Loucy (cell line): ENCODE measurements around the gene RITA1.

Experiments used
- H2AFZ ChIP-seq: fragments of 200-600 bp; sonication (generic); 2 replicates; pipeline ENCODE4 v1.6.0; 2016; ENCODE audit warnings: antibody characterized with exemption, mild to moderate bottlenecking, low read length, moderate library complexity
- H3F3A ChIP-seq: fragments of 200-600 bp; 2 replicates; pipeline ENCODE4 v1.6.0; 2016; ENCODE audit warnings: antibody characterized with exemption, low read depth, mild to moderate bottlenecking
- H3K27me3 ChIP-seq: fragments of 200-600 bp; sonication (generic); 2 replicates; pipeline ENCODE4 v1.6.1; 2014; ENCODE audit warnings: low read length, mild to moderate bottlenecking; ENCODE audit not compliant: insufficient read depth, poor library complexity, severe bottlenecking
- H3K36me3 ChIP-seq: fragments of 200-600 bp; sonication (generic); 2 replicates; pipeline ENCODE4 v1.6.1; 2016; ENCODE audit warnings: low read length; ENCODE audit not compliant: insufficient read depth
- H3K4me1 ChIP-seq: fragments of 200-600 bp; sonication (generic); 2 replicates; pipeline ENCODE4 v1.5.1; 2014; ENCODE audit warnings: low read length, mild to moderate bottlenecking; ENCODE audit not compliant: insufficient read depth, poor library complexity, severe bottlenecking
- H3K4me2 ChIP-seq: fragments of 200-600 bp; sonication (generic); 2 replicates; pipeline ENCODE4 v1.6.0; 2014; ENCODE audit warnings: antibody characterized with exemption, low read length, low read depth, mild to moderate bottlenecking; ENCODE audit not compliant: poor library complexity, severe bottlenecking
- H3K4me3 ChIP-seq: fragments of 200-600 bp; sonication (generic); 2 replicates; pipeline ENCODE4 v1.5.1; 2014; ENCODE audit warnings: low read length, mild to moderate bottlenecking, mixed read lengths; ENCODE audit not compliant: poor library complexity, severe bottlenecking
- H3K79me2 ChIP-seq: fragments of 200-600 bp; sonication (generic); 2 replicates; pipeline ENCODE4 v1.6.1; 2014; ENCODE audit warnings: low read length; ENCODE audit not compliant: insufficient read depth
- H3K9ac ChIP-seq: fragments of 200-600 bp; sonication (generic); 2 replicates; pipeline ENCODE4 v1.6.0; 2014; ENCODE audit warnings: mild to moderate bottlenecking, low read depth, low read length, moderate library complexity; ENCODE audit not compliant: poor library complexity, severe bottlenecking
- H3K9me2 ChIP-seq: fragments of 200-600 bp; sonication (generic); replicated peaks from 2 replicates; pipeline ENCODE4 v1.6.1; 2016; ENCODE audit warnings: low read depth, low read length, mixed read lengths
- H3K9me3 ChIP-seq: fragments of 200-600 bp; sonication (generic); 2 replicates; pipeline ENCODE4 v1.6.1; 2014; ENCODE audit warnings: mild to moderate bottlenecking, antibody characterized with exemption, low read length, low read depth; ENCODE audit not compliant: insufficient read depth
- H4K20me1 ChIP-seq: fragments of 200-600 bp; sonication (generic); 2 replicates; pipeline ENCODE4 v1.6.0; 2014; ENCODE audit warnings: antibody characterized with exemption, low read length, mild to moderate bottlenecking; ENCODE audit not compliant: insufficient read depth, poor library complexity, severe bottlenecking
- CTCF ChIP-seq: fragments of 200-600 bp; sonication (generic); conservative IDR thresholded peaks from 2 replicates; pipeline ENCODE4 v1.5.1; 2014; ENCODE audit warnings: mild to moderate bottlenecking, antibody characterized with exemption, low read length
- EZH2phosphoT487 ChIP-seq: fragments of 200-600 bp; IDR thresholded peaks from 2 replicates; pipeline ENCODE4 v1.6.1; 2018; ENCODE audit warnings: antibody characterized with exemption, mild to moderate bottlenecking, moderate library complexity, borderline replicate concordance

RITA1 gene

GRCh38 chr12:113149361-113150150 is 36.0 kb upstream of the RITA1 start, which contains the start of gene CFAP73:
TSS of gene CFAP73 (plus strand) at chr12:113149724. CDS start at chr12:113149858, 134 bp downstream.
- no peak for TF ChIP-seq CTCF
- TF ChIP-seq EZH2phosphoT487 = no peak
- Histone ChIP-seq H3K36me3 (no peaks in the 10 kb centered on the region), H3K79me2 (no peaks in the 10 kb centered on the region), H3F3A (no peaks in the 10 kb centered on the region), H3K4me1 (no peaks in the 10 kb centered on the region), H3K27me3 (no peaks in the 10 kb centered on the region), H3K4me3 (no peak within 1 kb of the TSS), H2AFZ (no peak within 1 kb of the TSS), H3K4me2 (no peak within 1 kb of the TSS), H3K9ac (no peak within 1 kb of the TSS), H4K20me1 (no peaks in the 10 kb centered on the region), H3K9me2 (no peaks in the 10 kb centered on the region), H3K9me3 (no peaks in the 10 kb centered on the region)

- no peak overlapping the region for H3K9ac ChIP-seq
- no peaks in the 10 kb centered on the region for H3K9me3 ChIP-seq
- H3K4me3 ChIP-seq = no peak overlapping the region
- H3K36me3 ChIP-seq = no peaks in the 10 kb centered on the region
- no peaks in the 10 kb centered on the region for H3K79me2 ChIP-seq
- no peaks in the 10 kb centered on the region for H3K9me2 ChIP-seq
- no peak overlapping the region for H2AFZ ChIP-seq
- H3K27me3 ChIP-seq = no peaks in the 10 kb centered on the region
- no peaks in the 10 kb centered on the region for H3K4me1 ChIP-seq
- H4K20me1 ChIP-seq = no peaks in the 10 kb centered on the region
- TF ChIP-seq EZH2phosphoT487 = no peak
- 0 out of 2 replicates have a peak, but pooled peaks have one; percentile 17 for TF ChIP-seq CTCF
- H3F3A ChIP-seq = no peaks in the 10 kb centered on the region
- no peak overlapping the region for H3K4me2 ChIP-seq
These were observed 33.9 kb upstream of the RITA1 start for GRCh38 chr12:113151655-113152054.

GRCh38 chr12:113152196-113152834 is 33.2 kb upstream of the RITA1 start:
- Histone ChIP-seq H3K4me3 (peak overlapping the region; percentile 69), H4K20me1 (no peaks in the 10 kb centered on the region), H3K9ac (peak overlapping the region; percentile 36), H2AFZ (peak overlapping the region; percentile 71), H3K4me2 (peak overlapping the region; percentile 73), H3F3A (no peaks in the 10 kb centered on the region), H3K27me3 (no peaks in the 10 kb centered on the region), H3K9me2 (no peaks in the 10 kb centered on the region), H3K4me1 (no peaks in the 10 kb centered on the region), H3K9me3 (no peaks in the 10 kb centered on the region), H3K36me3 (no peaks in the 10 kb centered on the region), H3K79me2 (no peaks in the 10 kb centered on the region)
- TF ChIP-seq EZH2phosphoT487 (no peak), CTCF (no peak)
